H1 (cell line): ENCODE measurements around the gene RBP3. TPM values are rescaled to one million over a fixed set of nuclear protein-coding genes. Genes with fewer than 3 reads are reported as not detected.

Source experiments
- TAF7 ChIP-seq: optimal IDR thresholded peaks from 2 replicates; pipeline ENCODE3; 2011; ENCODE audit warnings: low read depth, mild to moderate bottlenecking, inconsistent platforms, low read length, moderate library complexity, borderline replicate concordance
- polyA plus RNA-seq, 7 experiments: library from polyadenylated mRNA; depleted of rRNA in 3 of 7; stranded (reverse) in 5 of 7; unstranded in 2 of 7; fragments of >200 nt in 5 of 7; fragments of 200-250 nt in 2 of 7; gene quantifications; 1 replicate in 5 of 7; 2 replicates in 1 of 7; 4 replicates in 1 of 7; pipeline versions ENCODE4 v1.2.1 to v1.2.3, GENCODE V29; 2011 to 2013; ENCODE audit warnings: missing spikeins in 2 of 7, mixed read lengths in 2 of 7
- total RNA-seq: library from RNA; stranded (reverse); fragmentation: NEBNext Ultra II Directional; extraction: Animal tissue kit (Norgen Biotek cat#: 25700); gene quantifications from 2 replicates; pipeline ENCODE4 v1.2.1, GENCODE V29; 2021

The RBP3 gene
- total and polyA plus RNA-seq, 2 of the 8 experiments (the other 6 are each of a cell fraction or from before 2014, with no cell fraction given): not detected

GRCh38 chr10:47361293-47361692 lies 13.1 kb downstream of the RBP3 start (continued):
- TF ChIP-seq TAF7: no peak
